ES-I3 (cell line): ENCODE measurements around the gene GFOD1.

Experiments
- H3K36me3 ChIP-seq: 2 replicates; pipeline ENCODE4 v1.6.1; 2013; ENCODE audit warnings: mild to moderate bottlenecking, low read length, control low read depth, moderate library complexity; ENCODE audit not compliant: insufficient read depth
- H3K4me1 ChIP-seq: 2 replicates; pipeline ENCODE4 v1.6.1; 2013; ENCODE audit warnings: mild to moderate bottlenecking, control low read depth, low read length; ENCODE audit not compliant: insufficient read depth
- H3K9ac ChIP-seq: 2 replicates; pipeline ENCODE4 v1.6.1; 2013; ENCODE audit warnings: low read depth, mild to moderate bottlenecking, low read length, moderate library complexity
- H3K9me3 ChIP-seq: 2 replicates; pipeline ENCODE4 v1.6.1; 2013; ENCODE audit warnings: mild to moderate bottlenecking, low read length, moderate library complexity; ENCODE audit not compliant: control insufficient read depth, insufficient read depth

GFOD1 gene

DNA sequence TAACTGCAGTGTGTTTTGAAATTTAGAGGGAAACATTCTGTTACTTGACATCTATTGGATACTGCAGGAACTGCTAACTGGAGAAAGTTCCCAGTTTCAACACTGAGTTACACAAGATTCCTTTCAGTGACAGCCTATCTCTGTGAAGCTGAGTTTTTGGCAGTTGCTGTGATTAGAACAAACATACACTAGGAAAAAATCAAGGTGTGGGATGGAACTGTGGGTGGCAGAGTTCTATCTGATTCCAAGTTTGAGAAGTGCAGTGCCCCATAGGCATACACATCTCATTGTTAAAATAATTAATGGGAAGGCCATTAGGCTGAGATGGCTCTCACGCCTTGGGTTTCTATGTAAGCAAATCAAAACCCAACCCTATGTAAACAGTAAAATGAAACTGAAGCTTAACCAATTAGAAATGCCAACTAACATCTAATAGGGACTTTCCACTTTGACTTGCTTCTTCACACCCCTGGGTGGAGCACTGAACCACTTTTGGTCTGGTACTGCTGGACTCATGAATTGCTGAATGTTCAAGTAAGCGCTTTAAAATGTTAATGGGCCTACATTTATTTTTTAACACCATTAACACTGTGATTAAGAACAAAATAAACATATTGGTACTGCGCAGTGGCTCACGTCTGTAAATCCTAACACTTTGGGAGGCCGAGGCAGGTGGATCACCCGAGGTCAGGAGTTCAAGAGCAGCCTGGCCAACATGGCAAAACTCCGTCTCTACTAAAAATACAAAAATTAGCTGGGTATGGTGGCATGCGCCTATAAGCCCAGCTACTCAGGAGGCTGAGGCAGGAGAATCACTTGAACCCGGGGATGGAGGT lies 103.9 kb downstream of the GFOD1 start:
- Histone ChIP-seq H3K4me1 (peaks cover 9% of the 10 kb centered on the region; the same call in 1 of the 2 replicates), H3K9me3 (no peaks in the 10 kb centered on the region), H3K9ac (no peak overlapping the region), H3K36me3 (no peaks in the 10 kb centered on the region)

GRCh38 chr6:13380761-13381160 lies 106.6 kb downstream of the GFOD1 start:
- Histone ChIP-seq H3K9me3 (no peaks in the 10 kb centered on the region), H3K9ac (no peak overlapping the region), H3K36me3 (no peaks in the 10 kb centered on the region), H3K4me1 (peaks cover 10% of the 10 kb centered on the region; the same call in 1 of the 2 replicates)

GRCh38 chr6:13378669-13379590 lies 108.5 kb downstream of the GFOD1 start:
- Histone ChIP-seq H3K4me1 (peaks cover 10% of the 10 kb centered on the region; the same call in 1 of the 2 replicates), H3K9ac (no peak overlapping the region), H3K36me3 (no peaks in the 10 kb centered on the region), H3K9me3 (no peaks in the 10 kb centered on the region)

GRCh38 chr6:13377054-13377758 lies 110.2 kb downstream of the GFOD1 start:
- Histone ChIP-seq H3K9ac (no peak overlapping the region), H3K4me1 (peaks cover 10% of the 10 kb centered on the region; the same call in 1 of the 2 replicates), H3K9me3 (no peaks in the 10 kb centered on the region), H3K36me3 (no peaks in the 10 kb centered on the region)

GRCh38 chr6:13375360-13375878 lies 112.0 kb downstream of the GFOD1 start:
- Histone ChIP-seq H3K9me3 (no peaks in the 10 kb centered on the region), H3K4me1 (peaks cover 6% of the 10 kb centered on the region; the same call in 1 of the 2 replicates), H3K9ac (no peak overlapping the region), H3K36me3 (no peaks in the 10 kb centered on the region)

- Histone ChIP-seq H3K9ac (no peak overlapping the region), H3K9me3 (no peaks in the 10 kb centered on the region), H3K4me1 (peaks cover 4% of the 10 kb centered on the region; the same call in 1 of the 2 replicates), H3K36me3 (no peaks in the 10 kb centered on the region)
Measured at GRCh38 chr6:13373919-13374318, 113.5 kb downstream of the GFOD1 start.

DNA sequence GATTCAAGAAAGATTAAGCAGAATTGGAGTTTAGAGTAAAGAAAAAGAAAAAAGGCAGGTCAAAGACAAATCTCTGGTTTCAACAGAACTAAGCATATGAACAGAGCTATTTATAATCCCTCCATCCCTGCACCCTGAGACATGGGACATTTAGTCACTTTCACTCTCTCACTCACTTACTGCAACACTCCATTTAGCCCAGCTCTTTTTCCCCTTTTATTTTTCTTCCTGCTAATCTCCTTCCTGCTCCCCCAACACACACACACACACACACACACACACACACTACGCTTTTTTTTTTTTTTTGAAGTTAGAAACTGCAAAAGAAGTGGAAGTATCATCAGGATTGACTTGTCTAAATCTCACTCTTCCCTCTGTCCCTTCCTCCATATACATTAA lies 113.9 kb downstream of the GFOD1 start:
- Histone ChIP-seq H3K36me3 (no peaks in the 10 kb centered on the region), H3K4me1 (no peaks in the 10 kb centered on the region), H3K9ac (no peak overlapping the region), H3K9me3 (no peaks in the 10 kb centered on the region)

GRCh38 chr6:13372688-13373487 lies 114.5 kb downstream of the GFOD1 start:
- Histone ChIP-seq H3K9ac (no peak overlapping the region), H3K4me1 (peaks cover 4% of the 10 kb centered on the region; the same call in 1 of the 2 replicates), H3K9me3 (no peaks in the 10 kb centered on the region), H3K36me3 (no peaks in the 10 kb centered on the region)

DNA sequence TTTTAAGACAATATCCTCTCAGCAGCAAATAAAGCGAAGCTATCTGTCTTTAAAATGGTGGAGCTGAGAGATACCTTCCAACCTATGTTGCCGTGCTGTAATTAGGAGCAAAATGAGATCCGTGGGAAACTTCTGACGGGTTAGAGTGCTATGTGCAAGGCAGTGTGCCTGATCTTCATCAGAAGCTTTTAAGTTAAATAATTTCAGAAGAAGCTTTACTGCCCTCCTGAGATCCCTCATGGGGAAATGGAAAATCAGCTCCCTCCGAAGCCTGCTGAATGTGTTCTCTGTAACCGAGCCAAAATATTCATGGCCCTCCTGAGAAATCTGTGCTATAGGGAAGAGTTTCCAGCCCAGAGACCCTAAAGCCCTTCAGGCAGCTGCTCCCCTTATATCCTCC lies 115.3 kb downstream of the GFOD1 start:
- no peaks in the 10 kb centered on the region for H3K9me3 ChIP-seq
- H3K4me1 ChIP-seq = peaks cover 10% of the 10 kb centered on the region
- H3K36me3 ChIP-seq = no peaks in the 10 kb centered on the region
- no peak overlapping the region for H3K9ac ChIP-seq

GRCh38 chr6:13371421-13372072 lies 115.9 kb downstream of the GFOD1 start:
- H3K9ac ChIP-seq = no peak overlapping the region
- no peaks in the 10 kb centered on the region for H3K9me3 ChIP-seq
- H3K4me1 ChIP-seq = peaks cover 10% of the 10 kb centered on the region
- H3K36me3 ChIP-seq = no peaks in the 10 kb centered on the region

- H3K4me1 ChIP-seq = peaks cover 10% of the 10 kb centered on the region
- H3K9me3 ChIP-seq = no peaks in the 10 kb centered on the region
- no peak overlapping the region for H3K9ac ChIP-seq
- no peaks in the 10 kb centered on the region for H3K36me3 ChIP-seq
Measured at GRCh38 chr6:13370623-13371022, 116.8 kb downstream of the GFOD1 start.

GRCh38 chr6:13369591-13369990 lies 117.8 kb downstream of the GFOD1 start:
- no peaks in the 10 kb centered on the region for H3K36me3 ChIP-seq
- no peak overlapping the region for H3K9ac ChIP-seq
- peaks cover 10% of the 10 kb centered on the region for H3K4me1 ChIP-seq
- H3K9me3 ChIP-seq = no peaks in the 10 kb centered on the region

GRCh38 chr6:13368731-13369115 lies 118.7 kb downstream of the GFOD1 start:
- no peaks in the 10 kb centered on the region for H3K36me3 ChIP-seq
- H3K9me3 ChIP-seq = no peaks in the 10 kb centered on the region
- H3K4me1 ChIP-seq = peaks cover 10% of the 10 kb centered on the region
- H3K9ac ChIP-seq = no peak overlapping the region
